GM08714 (cell line): ENCODE data around the gene KIDINS220.
A peak's percentile ranks its signal among the peaks of the same experiment; 100 is the strongest.

Source experiments
- H3K4me3 ChIP-seq: fragments of 200-500 bp; sonication (Bioruptor generic); 2 replicates; pipeline ENCODE4 v1.5.1; 2014; ENCODE audit warnings: mild to moderate bottlenecking, low read length, inconsistent platforms
- ZNF274 ChIP-seq: IDR thresholded peaks from 2 replicates; pipeline ENCODE4 v1.6.1; 2012; ENCODE audit warnings: mild to moderate bottlenecking, low read depth, low read length

The KIDINS220 gene

GRCh38 chr2:8692783-8693156 is 144.6 kb downstream of the KIDINS220 start:
- no peak for TF ChIP-seq ZNF274
- no peak overlapping the region for H3K4me3 ChIP-seq

GRCh38 chr2:8691859-8692437 is 145.5 kb downstream of the KIDINS220 start:
- TF ChIP-seq ZNF274: no peak
- H3K4me3 ChIP-seq: no peak overlapping the region

GRCh38 chr2:8685697-8686358 is 151.6 kb downstream of the KIDINS220 start:
- peak overlapping the region; percentile 80; the same call in 1 of the 2 replicates for H3K4me3 ChIP-seq
- no peak for TF ChIP-seq ZNF274

GRCh38 chr2:8684878-8685696 is 152.3 kb downstream of the KIDINS220 start:
- peak overlapping the region; percentile 80 for H3K4me3 ChIP-seq
- TF ChIP-seq ZNF274: no peak

GRCh38 chr2:8684540-8684877 is 152.9 kb downstream of the KIDINS220 start:
- TF ChIP-seq ZNF274: no peak
- peak overlapping the region; percentile 80 for H3K4me3 ChIP-seq

- no peak for TF ChIP-seq ZNF274
- H3K4me3 ChIP-seq: peak overlapping the region; percentile 97
Observed at GRCh38 chr2:8682719-8683667, 154.4 kb downstream of the KIDINS220 start.

- peak within 1 kb of the TSS; percentile 97 for H3K4me3 ChIP-seq
- TF ChIP-seq ZNF274: no peak
Observed at GRCh38 chr2:8681786-8682692, 155.4 kb downstream of the KIDINS220 start, which contains the start of gene ID2. ID2 (plus strand) TSS chr2:8682056; CDS start chr2:8682166, 110 bp downstream.

GRCh38 chr2:8680822-8681760 is 156.3 kb downstream of the KIDINS220 start:
- no peak for TF ChIP-seq ZNF274
- H3K4me3 ChIP-seq: peak overlapping the region; percentile 75

GRCh38 chr2:8679827-8680731 is 157.3 kb downstream of the KIDINS220 start:
- no peak overlapping the region for H3K4me3 ChIP-seq
- TF ChIP-seq ZNF274: no peak

- TF ChIP-seq ZNF274: no peak
- H3K4me3 ChIP-seq: no peak overlapping the region
Observed at GRCh38 chr2:8679567-8679826, 157.9 kb downstream of the KIDINS220 start.
